Measurements from ENCODE around the gene ZDHHC14. TPM values are rescaled to one million over a fixed set of nuclear protein-coding genes. Genes with fewer than 3 reads are reported as not detected.

Gene ZDHHC14
- polyA plus RNA-seq, 2 of the 4 experiments (the other 2 are of a cell fraction): 2.2 to 2.8 TPM

GRCh38 chr6:157402996-157403685, 22.2 kb downstream of the ZDHHC14 start:
- TF ChIP-seq E2F6 (IDR thresholded peaks at IDR 0.05; ENCODE audit: borderline replicate concordance, low read depth): no peak
- no peak for TF ChIP-seq KDM5A (IDR thresholded peaks at IDR 0.05)
- no peak for TF ChIP-seq ZNF302 (CRISPR knock-in tag; IDR thresholded peaks at IDR 0.05)
- no peak for TF ChIP-seq POLR2A (IDR thresholded peaks at IDR 0.05; ENCODE audit: low read length)
- no peak for TF ChIP-seq HES2 (IDR thresholded peaks at IDR 0.05)
- no peak for TF ChIP-seq KDM1A (IDR thresholded peaks at IDR 0.05; ENCODE audit: low read depth)
- TF ChIP-seq EHMT2 (IDR thresholded peaks at IDR 0.05; ENCODE audit: low read depth): no peak
- TF ChIP-seq HOXB13 (CRISPR knock-in tag; IDR thresholded peaks at IDR 0.05; ENCODE audit: low read depth): no peak
- TF ChIP-seq NFE2L2 (conservative IDR thresholded peaks at IDR 0.05; ENCODE audit: low read length): no peak
- no peak for TF ChIP-seq PHF8 (IDR thresholded peaks at IDR 0.05; ENCODE audit: borderline replicate concordance, low read depth)
- TF ChIP-seq CTCF (IDR thresholded peaks at IDR 0.05): no peak
- no peak for TF ChIP-seq REST (IDR thresholded peaks at IDR 0.05)
- no peak for TF ChIP-seq BHLHE40 (IDR thresholded peaks at IDR 0.05; ENCODE audit: low read depth, low read length)
- no peak for TF ChIP-seq EHF (CRISPR knock-in tag; IDR thresholded peaks at IDR 0.05)
- no peak for TF ChIP-seq NPAS2 (CRISPR knock-in tag; IDR thresholded peaks at IDR 0.05; ENCODE audit: borderline replicate concordance)
- TF ChIP-seq RNF2 (IDR thresholded peaks at IDR 0.05; ENCODE audit: borderline replicate concordance, low read depth): no peak
- no peak for TF ChIP-seq ATOH8 (CRISPR knock-in tag; IDR thresholded peaks at IDR 0.05; ENCODE audit: low read depth)
- no peak for TF ChIP-seq FOSB (CRISPR knock-in tag; IDR thresholded peaks at IDR 0.05)
- no peak for TF ChIP-seq CBX8 (IDR thresholded peaks at IDR 0.05)
- no peak for TF ChIP-seq HMGXB4 (CRISPR knock-in tag; IDR thresholded peaks at IDR 0.05; ENCODE audit: borderline replicate concordance)
- DNase-seq (ENCODE audit: low read depth in 1 of 2, low spot score in 1 of 2) (no peak), ATAC-seq (no peak), FAIRE-seq (no peak)
- Histone ChIP-seq H3K4me2 (no peak overlapping the region), H3K27ac (no peak overlapping the region), H3K9me3 (no peaks in the 10 kb centered on the region), H3K4me1 (no peaks in the 10 kb centered on the region), H3K4me3 (no peak overlapping the region)
- 62% methylated on average over 3 of the region's 3 CpGs for WGBS (ENCODE audit: missing lambda C conversion rate)
- ChIA-PET POLR2A (no interaction called here), CTCF (no interaction called here)

All from A549 (cell line).